ENCODE measurements around the gene FUT6.
"Not testable (repeated sequence)": the region's sequence is repeated elsewhere in the genome, so short reads cannot be mapped to it uniquely, and the experiment has no call there.

Gene FUT6, protein sequence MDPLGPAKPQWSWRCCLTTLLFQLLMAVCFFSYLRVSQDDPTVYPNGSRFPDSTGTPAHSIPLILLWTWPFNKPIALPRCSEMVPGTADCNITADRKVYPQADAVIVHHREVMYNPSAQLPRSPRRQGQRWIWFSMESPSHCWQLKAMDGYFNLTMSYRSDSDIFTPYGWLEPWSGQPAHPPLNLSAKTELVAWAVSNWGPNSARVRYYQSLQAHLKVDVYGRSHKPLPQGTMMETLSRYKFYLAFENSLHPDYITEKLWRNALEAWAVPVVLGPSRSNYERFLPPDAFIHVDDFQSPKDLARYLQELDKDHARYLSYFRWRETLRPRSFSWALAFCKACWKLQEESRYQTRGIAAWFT

DNA sequence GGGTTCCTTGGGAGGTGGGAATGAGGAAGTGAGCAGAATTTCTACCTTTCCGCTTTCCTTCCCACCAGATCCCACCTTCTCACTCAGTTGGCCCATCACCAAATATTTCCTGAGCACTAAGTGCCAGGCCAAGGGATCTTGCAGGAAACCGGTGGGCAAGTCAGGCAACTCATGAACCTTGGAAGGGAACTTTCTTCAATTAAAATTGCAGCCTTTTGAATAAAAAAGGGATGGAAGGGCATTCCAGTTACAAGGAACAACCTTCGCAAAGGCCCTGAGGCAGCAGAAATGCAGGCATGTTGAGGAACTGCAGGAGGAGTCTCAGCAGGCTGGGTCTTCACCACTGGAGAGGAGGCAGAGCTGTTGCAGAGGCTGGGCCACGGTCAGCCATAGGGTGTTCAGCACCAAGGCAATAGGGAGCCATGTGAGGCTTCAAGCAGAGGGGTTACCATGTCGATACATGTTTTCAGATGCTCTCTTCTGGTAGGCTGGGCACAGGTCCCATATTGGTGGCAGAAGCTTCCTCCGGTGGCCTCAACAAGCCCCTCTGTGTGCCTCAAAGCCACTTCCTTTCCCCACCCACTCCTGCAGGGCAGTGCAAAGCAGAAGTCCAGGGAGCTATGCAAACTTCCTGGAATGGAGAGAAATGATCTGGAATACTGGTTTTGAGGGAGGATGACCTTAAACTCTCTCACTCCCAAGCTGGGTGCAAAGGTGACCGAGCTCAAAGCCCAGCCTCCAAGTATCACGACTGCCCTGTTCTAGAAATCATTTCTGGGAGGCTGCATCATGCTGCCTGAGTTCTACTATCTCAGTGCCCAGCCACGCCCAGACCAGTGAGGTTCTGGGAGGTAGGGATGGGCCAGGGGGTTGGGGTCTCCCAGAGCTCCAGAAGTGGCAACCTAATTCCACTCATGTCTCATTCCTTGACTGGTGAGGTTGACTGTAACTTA, at the start of gene FUT6:
FUT6 (minus strand) TSS at position 638 of the 953 bp plus-strand sequence. CDS start 7,135 bp downstream, outside the sequence.
- DNase-seq: no peak

DNA sequence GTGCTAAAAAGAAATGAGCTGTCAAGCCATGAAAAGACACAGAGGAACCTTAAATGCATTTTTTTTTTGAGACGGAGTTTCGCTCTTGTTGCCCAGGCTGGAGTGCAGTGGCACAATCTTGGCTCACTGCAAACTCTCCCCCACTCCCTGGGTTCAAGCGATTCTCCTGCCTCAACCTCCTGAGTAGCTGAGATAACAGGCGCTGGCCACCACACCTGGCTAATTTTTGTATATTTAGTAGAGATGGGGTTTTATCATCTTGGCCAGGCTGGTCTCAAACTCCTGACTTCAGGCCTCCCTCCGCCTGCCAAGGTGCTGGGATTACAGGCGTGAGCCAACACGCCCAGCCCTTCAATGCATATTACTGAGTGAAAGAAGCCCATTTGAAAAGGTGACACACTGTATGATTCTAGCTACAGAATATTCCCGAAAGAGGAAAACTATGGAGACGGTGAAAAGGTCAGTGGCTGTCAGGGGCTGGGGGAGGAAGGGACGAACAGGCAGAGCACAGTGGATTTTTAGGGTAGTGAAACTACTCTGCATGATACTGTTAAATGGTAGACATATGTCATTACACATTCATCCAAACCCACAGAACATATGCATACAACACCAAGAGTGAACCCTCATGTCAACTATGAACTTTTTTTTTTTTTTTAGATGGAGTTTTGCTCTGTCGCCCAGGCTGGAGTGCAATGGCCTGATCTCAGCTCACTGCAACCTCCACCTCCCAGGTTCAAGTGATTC, 44.7 kb upstream of the FUT6 start:
- DNase-seq: not testable (repeated sequence)

DNA sequence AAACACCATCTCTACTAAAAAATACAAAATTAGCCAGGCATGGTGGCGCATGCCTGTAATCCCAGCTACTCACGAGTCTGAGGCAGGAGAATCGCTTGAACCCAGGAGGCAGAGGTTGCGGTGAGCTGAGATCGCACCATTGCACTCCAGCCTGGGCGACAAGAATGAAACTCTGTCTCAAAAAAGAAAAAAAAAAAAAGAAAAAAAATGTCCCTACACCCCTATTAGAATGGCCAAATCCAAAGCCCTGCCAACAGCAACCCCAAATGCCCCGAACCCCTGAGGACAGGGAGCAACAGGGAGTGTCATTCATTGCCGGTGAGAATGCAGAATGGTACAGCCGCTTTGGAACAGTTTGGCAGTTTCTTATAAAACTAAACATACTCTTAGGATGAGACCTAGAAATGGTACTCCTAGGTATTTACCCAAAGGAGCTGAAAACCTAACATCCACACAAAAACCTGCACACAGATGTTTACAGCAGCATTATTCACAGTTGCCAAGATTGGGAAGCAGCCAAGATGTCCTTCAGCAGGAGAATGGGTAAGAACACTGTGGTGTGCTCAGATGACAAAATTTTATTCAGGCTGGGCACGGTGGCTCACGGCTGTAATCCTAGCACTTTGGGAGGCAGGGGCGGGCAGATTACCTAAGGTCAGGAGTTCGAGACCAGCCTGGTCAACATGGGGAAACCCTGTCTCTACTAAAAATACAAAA, 43.8 kb upstream of the FUT6 start:
- DNase-seq: not testable (repeated sequence)

DNA sequence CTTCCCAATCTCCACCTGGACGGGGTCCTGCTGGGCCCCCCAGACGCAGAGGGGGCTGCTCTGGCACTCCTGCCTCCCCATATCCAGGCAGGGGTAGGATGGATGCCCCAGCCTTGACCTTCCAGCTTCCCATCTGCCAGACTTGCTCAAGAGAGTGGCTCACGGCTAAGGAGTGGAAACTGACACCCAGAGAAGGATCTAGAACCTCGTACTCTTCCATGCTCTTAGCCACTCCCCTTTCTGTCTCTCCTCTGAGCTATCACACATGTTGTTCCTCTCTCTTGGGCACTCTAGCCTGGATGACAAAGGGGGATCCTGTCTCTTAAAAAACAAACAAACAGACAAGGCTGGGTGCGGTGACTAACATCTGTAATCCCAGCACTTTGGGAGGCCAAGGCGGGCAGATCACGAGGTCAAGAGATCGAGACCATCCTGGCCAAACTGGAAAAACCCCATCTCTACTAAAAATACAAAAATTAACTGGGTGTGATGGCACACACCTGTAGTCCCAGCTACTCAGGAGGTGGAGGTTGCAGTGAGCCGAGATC, 43.0 kb upstream of the FUT6 start:
- no peak for DNase-seq

DNA sequence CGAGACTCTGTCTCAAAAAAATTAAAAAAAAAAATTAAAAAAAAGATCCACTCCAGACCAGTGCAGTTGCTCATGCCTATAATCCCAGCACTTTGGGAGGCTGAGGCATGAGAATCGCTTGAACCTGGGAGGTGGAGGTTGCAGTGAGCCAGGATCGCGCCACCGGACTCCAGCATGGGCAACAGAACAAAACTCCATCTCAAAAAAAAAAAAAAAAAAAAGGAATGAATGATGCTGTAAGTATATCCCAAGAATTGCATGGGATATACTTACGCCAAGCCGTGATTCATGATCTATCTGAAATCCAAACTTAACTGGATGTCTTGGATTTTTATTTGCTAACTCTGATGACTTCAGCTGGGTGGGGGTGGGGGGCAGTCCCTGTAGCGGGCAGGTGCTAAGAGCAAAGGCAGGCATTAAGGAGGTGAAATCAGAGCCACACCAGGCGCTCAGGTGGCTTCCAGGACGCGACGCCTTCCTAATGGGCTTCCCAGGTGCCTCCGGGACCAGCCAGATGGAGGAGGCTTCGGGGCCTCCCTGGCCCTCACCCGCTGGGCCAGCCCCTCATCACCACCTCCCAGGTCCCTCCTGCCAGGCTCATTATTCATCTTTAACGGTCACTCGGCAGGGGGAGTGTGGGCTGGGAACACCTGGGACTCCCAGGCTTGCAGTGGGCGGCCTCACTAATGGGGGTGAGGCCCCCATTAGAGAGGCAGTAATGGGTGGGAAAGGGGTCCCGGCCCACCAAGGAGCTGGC, 42.2 kb upstream of the FUT6 start:
- no peak for DNase-seq

DNA sequence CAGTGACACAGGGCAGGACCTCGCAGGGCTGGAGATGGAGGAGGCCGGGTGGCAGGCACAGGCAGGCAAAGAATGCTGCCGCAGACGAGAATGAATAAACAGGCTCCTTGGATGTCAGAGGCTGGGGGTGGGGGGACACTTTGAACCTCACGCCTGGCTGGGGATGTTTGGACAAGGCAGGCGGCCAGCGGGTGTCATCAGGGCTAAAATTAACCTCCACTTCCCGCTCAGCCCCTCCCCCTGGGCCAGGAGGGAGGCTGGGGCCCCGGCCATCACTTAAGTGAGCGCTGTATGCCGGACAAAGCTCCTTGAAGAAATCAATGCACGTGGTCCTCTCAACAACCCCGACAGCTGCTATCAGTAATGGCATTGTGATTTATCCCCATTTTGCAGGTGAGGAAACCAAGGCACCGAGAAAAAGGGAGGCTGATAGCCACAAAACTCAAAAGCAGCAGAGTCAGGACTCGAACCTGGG, 41.1 kb upstream of the FUT6 start:
- DNase-seq: no peak

DNA sequence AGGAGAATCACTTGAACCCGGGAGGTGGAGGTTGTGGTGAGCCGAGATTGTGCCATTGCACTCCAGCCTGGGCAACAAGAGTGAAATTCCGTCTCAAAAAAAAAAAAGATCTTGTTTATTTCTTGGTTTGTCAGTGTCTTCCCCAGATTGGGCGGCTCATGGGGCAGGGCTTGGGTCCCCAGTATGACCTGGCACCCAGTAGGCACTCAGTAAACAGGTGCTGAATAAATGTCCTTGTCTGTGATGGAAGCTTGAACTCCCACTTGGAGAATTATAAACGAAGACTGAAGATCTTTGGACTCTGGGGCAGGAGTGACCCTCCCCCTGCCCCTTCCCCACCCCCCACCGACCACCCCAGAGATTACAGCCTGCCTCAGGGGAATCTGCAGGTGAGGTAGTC, 40.7 kb upstream of the FUT6 start:
- DNase-seq: no peak

DNA sequence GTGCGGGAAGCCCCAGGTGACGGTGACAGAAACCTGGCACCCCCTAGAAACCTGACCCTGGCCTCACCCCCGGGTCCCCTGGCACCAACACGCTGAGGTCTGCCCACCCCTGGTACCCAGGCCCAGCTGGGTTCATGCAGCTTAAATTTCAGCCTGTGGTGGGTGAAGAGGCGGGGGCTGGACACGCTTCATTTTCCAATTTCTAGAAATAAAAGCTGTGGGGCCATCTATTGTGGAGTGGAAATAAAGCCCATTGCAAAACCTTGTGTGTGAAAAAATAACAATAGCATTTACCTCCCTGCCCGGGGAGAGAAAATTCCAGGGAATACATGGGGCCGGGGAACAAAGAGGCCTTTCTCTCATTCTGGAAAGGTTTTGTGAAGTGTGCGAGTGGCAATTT, 38.4 kb upstream of the FUT6 start:
- DNase-seq: no peak

DNA sequence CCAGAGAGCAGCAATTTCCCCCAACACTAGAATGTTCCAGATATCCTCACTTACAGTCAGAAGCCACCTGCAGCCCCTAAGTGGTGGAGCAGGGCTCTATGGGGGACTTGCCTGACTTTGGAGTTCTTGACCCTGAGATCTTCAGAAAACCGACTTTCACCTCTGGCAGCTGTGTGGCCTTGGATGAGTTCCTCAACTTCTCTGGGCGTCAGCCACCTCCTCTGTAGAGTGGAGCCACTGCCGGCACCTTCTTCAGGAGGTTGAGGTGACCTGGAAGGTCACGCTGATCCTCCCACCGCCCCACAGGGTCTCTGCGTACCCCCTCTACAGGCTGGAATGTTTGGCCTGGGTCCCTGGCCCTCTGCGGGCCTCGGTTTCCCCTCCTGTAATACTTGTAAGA, 37.9 kb upstream of the FUT6 start:
- no peak for DNase-seq

DNA sequence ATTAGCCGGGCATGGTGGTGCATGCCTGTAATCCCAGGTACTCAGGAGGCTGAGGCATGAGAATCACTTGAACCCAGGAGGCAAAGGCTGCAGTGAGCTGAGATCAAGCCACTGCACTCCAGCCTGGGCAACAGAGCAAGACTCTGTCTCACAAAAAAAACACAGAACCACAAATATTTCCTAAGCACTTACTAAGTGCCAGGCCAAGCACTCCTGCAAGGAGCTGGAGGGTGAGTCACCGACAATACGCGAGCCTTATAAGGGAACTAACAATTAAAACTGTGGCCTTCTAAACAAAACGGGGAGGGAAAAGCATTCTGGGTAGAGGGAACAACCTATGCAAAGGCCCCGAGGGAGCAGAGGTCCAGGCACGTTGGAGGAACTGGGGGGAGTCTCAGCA, 35.0 kb upstream of the FUT6 start:
- not testable (repeated sequence) for DNase-seq

DNA sequence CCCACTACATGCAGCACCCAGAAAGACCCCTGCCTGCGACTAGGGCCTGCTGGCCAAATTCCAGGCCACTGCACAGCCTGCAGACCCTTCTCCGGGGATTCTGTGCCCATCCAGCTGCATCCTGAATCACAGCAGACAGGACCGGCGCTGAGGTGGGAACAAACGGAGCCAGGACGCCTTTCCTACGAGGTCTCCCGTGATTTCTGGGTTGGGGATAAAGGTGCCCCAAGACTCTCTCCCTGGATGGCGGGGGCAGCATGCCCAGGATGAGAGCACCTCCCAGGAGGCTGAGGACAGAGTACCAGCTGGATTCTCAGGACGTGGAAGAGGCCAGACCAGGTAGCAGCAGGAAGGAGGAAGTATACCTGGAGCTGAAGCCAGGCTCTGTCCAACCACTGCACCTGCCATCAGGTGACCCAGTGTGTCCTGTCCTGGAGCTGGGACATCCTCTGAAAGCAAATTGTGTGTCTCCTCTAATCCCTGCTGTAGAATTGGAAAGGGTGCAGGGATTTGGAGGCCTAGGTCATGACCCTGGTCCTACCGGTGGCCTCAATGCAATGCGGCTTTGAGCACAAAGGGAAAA, 34.2 kb upstream of the FUT6 start:
- DNase-seq: no peak

DNA sequence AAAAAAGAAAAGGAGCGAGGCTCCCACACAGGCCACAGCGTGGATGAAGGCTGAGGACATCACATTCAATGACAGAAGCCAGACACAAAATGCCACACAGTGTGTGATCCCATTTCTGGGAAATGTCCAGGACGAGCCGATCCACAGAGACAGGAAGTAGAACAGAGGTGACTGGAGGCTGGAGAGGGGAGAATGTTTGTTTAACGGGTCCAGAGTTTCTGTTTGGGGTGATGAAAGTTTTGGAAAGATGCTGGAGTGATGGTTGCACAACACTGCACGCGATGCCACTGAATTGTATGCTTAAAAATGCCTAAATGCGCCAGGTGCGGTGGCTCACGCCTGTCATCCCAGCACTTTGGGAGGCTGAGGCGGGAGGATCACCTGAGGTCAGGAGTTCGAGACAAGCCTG, 31.5 kb upstream of the FUT6 start:
- no peak for DNase-seq

DNA sequence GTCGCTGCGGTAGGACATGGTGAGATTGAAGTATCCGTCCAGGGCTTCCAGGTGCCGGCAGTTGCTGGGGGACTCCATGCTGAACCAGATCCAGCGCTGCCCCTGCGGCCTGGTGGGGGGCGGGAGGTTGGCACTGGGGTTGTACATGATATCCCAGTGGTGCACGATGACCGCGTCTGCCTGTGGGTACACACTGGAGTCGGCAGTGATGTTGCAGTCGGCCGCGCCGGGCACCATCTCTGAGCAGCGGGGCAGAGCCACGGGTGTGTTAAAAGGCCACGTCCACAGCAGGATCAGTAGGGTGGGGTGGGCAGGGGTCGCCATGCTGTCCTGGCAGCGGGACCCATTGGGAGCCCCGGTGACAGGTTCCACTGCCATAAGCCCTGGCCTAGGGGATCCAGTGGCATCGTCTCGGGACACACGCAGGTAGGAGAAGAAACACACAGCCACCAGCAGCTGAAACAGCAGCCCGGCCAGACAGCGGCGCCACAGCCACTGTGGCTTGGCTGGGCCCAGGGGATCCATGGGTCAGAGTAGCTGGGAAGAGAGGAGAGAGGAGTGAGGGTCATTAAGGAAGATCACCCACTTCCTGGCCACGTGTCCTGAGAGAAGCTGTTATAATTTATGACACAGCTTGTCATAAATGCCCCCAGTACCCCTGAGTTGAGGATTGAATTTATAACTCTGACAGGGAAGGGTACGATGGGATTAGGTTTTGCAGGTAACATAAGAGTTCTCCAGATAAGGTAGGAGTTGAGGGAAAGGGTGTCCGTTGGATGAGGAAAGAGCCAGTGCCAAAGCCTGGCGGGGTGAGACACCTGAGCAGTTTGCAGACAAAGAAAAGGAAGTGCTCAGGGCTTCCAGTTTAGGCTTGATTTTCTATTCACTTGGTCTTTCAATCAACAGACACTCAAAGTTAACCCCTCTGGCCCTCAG, 28.0 kb upstream of the FUT6 start:
- DNase-seq: no peak

DNA sequence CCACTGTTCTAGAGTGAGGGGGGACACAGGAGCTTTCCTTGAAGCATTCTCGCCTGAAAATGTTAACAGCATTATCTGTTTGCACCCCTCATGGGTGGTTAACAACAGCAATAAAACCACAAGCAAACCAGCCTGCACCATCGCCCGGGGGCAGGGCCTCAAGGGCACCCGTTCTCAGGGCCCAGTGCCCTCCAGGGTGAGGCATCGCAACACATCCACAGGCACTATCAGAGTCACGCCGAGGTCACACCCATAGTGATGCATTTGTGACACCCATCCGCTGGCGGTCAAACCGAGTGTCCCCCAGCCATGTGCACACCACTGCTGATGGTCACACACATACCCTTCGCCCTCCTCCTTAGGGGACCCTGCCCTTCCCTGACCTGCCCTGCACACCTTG, 26.3 kb upstream of the FUT6 start:
- no peak for DNase-seq

DNA sequence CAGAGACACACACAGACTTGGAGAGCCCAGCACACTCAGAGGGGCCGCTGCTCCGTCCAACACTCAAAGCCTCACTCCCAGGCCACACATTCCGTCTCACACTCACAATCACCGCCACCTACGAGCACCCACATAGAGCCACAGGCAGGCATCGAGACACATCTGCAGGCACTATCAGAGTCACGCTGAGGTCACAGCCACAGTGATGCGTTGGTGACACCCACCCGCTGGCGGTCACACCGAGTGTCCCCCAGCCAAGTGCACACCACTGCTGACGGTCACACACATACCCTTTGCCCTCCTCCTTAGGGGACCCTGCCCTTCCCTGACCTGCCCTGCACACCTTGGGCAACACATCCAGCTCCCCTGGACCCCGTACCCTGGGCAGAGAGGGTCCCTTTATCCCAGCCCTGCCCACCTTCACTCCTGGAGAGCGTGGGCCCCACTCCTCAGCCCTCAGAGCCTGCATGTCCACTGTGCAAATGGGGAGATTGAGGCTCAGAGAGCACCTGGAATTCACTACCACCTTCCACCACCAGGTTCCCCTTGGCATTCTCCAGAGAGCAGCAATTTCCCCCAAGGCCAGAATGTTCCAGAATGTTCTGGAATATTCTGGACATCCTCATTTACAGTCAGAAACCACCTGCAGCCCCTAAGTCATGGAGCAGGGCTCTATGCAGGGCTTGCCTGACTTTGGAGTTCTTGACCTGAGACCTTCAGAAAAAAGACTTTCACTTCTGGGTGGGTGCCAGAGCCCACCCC, 25.4 kb upstream of the FUT6 start:
- DNase-seq: no peak

DNA sequence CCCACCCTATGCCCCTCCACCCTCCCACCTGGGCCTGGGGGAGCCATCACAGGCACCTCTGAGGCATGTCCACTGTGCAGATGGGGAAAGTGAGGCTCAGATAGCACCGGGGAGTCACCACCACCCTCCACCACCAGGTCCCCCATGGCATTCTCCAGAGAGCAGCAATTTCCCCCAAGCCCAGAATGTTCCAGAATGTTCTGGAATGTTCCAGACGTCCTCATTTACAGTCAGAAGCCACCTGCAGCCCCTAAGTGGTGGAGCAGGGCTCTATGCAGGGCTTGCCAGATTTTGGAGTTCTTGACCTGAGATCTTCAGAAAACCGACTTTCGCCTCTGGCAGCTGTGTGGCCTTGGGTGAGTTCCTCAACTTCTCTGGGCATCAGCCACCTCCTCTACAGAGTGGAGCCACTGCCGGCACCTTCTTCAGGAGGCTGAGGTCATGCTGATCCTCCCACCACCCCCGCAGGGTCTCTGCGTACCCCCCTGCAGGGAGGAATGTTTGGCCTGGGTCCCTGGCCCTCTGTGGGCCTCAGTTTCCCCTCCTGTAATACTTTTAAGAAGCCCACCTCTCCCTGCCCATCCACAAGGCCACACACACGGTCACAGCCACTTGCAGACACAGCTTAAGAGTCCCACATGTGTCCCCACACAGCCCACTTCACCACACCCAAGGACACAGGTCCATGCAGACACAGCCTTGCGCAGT, 24.7 kb upstream of the FUT6 start:
- no peak for DNase-seq

DNA sequence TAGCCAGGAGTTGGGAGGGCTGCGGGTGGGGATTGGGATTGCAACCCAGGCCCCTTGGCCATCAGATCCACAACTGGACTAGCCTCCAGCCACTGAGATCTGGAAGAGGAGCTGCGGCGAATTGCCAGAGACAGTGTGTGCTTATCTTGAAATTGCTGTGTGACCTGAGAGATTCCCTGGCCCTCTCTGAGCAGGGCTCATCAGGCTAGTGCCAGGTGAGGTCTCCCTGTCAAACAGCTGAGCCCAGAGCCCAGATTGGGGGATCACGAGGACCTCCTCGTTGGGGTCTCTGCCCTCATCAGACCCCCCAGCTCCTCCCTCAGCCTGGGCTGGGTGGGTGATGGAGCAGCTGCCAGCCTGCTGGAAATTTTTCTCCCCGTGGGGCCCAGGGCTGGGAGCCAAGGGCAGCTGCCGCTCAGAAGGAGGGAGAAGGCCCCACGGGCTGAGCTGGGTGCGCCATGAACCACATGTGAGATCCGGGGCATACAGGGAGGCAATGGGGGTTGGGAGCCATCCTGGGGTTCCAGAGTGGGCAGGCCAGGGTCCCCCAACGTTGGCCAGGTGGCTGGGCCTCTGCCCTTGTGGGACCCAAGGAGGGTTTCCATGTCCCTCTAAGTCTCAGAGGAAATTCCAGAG, 23.6 kb upstream of the FUT6 start:
- DNase-seq: no peak

Measured in cerebellar nuclear complex (tissue), 1 donor.